HG03575 (cell line): Measurements from ENCODE around the gene SLC6A17.

Source experiments
- ATAC-seq: cut with Tn5 transposase; IDR thresholded peaks from one replicate; pipeline ENCODE4 v1.9.1; 2021; ENCODE audit not compliant: unreplicated experiment, insufficient number of reproducible peaks, low FRiP score; ENCODE audit errors: extremely low read depth

Gene SLC6A17

DNA sequence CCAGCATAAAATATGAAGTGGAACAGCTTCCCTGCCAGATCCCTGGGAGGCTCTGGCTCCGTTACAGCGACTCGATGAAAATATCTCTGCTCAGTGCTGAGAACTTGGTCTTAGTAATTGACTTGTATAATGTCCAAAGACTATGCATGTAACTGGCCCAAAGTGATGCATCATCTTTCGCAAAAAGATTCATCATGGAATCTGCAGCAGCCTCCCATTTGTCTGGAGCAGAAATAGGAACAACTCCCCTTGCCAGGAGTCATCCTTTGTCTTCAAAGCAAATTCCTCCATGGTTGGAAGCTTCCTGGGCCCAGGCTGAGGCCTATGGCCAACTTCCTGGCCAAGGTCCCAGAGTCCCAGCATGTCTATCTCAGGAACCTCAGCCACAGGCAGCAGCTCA is 16.9 kb upstream of the SLC6A17 start:
- ATAC-seq = no peak

- no peak for ATAC-seq
These were observed 16.2 kb upstream of the SLC6A17 start for GRCh38 chr1:110134050-110134595.

DNA sequence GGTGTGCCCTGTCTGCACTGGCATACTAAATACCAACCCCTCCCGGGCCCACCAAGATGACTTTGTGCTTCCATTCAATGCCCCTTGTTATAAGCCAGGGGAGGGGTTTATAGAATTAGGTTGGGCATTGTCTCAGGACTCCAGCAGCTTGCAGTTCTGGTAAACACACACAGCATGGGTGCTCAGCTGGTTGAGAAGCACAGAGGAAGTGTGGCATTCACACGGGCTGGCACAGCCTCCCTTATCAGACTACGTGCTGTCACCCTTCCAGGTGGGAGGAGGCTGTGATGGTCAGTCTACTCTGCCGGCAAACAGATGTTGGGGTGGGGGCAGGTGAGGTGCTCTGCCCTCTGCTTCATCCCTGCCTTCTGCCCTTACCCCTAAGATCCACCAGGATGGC is 15.0 kb upstream of the SLC6A17 start:
- ATAC-seq = no peak

GRCh38 chr1:110135666-110136065 is 14.6 kb upstream of the SLC6A17 start:
- no peak for ATAC-seq

DNA sequence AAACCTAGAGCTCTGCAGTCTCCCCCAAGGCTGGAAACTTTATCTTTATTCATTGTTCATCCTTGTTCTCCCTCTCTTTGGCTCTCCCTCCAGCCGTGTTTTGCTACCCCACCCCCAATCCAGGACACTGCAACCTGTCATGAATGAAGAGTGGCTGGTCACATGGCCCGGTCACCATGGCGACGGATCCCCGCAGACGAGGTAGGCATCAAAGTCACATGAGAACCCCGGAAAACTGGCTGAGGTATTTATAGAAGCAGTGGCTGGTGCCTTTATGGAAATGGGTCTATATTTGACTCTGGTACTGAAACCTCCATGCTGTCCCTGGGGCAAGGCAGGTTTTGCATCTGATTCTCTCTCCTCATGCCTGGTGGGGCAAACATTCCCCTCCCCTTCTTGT is 13.4 kb upstream of the SLC6A17 start:
- no peak for ATAC-seq

- ATAC-seq = no peak
These were observed 11.3 kb upstream of the SLC6A17 start for GRCh38 chr1:110138956-110139355.

DNA sequence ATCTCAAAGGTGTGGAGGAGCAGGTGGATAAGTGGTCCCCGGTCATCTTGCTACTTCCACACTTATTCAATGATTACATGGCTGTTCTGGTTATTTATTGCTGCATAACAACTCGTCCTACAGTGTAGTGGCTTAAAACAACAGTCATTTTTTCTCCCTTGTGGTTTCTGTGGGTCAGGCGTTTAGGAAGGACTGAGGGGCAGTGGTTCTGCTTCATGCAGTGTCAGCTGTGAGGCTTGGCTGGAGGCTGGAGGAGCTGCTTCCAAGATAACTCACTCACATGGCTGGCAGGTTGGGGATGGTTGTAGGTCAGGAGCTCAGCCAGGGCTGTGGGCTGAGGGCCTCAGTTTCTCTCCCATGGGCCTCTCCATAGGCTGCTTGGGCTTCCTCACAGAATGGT is 5.9 kb upstream of the SLC6A17 start:
- ATAC-seq = no peak

GRCh38 chr1:110148961-110149360 is 1.3 kb upstream of the SLC6A17 start:
- no peak for ATAC-seq

DNA sequence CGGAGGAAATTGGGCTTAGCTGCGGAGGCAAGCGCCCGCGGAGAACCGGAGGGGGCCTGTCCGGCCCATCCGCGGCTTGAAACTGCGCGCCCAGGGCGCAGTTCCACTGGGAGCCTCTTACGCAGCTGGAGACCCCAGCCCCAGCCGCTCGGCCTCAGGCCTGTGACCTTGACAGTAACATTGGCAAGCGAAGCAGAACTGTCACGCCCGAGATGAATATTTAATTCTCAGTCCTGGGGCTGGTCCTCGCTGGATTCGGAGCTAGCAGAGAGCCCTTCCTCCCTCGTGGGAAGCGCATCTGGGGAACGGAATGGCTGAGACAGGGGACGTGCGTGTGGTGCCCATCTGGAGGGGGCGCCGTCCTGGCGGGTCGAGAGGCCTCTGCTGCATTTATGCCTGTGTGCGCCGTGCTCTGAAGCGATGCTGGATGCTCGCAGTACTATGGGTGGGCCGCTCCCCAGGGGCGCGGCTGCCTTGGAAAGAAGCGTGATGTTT is 928 bp downstream of the SLC6A17 start:
- ATAC-seq = no peak

- ATAC-seq = no peak
These were observed 2.0 kb downstream of the SLC6A17 start for GRCh38 chr1:110152133-110152785.

GRCh38 chr1:110153407-110153950 is 3.2 kb downstream of the SLC6A17 start:
- no peak for ATAC-seq

GRCh38 chr1:110155878-110156522 is 5.7 kb downstream of the SLC6A17 start:
- no peak for ATAC-seq

GRCh38 chr1:110158261-110158660 is 8.0 kb downstream of the SLC6A17 start:
- ATAC-seq = no peak

GRCh38 chr1:110159168-110159567 is 8.9 kb downstream of the SLC6A17 start:
- no peak for ATAC-seq

DNA sequence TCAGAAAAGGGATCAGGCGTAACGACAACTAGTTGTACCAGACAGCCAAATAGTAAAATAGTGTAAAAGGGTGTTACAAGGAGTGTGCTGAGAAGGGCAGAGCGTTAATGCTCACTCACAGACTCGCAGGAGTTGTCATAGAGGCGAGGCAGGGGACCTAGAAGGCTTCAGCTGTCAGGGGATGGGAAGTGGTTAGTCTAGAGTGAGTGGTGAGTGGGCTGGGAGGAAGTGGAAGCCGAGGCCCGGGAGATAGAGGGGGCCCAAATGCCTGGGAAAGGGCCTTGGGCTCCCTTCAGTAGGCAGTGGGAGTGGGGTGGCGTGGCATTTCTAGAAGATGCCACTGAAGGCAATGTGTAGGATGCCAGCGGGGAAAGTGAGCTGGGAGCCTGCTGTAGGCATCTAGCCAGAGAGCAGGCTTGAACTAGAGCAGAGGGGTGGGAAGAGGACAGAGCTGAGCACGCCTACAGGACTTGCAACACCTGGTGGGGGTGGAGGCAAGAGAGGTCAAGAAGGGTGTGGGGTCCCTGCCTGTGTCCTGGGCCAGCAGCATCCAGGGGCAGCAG is 10.3 kb downstream of the SLC6A17 start:
- ATAC-seq = no peak

DNA sequence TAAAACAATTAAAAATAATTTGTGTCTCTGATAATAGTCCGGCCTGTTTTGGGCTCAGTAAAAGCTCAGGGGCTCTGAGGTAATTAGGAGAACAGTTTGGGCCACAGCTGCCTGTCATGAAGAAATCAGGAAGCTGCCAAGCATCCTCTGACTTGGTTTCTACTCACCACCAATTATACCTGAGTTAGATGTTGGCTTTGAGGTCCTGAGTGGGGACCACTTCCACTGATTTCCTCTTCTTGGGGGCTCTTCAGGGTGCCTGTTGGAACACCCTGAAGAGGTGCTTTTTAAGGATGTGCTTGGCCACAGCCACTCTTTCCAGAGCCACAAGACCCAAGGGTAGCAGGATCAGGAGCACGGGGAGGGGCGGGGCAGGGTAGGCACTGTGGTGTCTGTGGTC is 10.9 kb downstream of the SLC6A17 start:
- no peak for ATAC-seq

- no peak for ATAC-seq
These were observed 11.6 kb downstream of the SLC6A17 start for GRCh38 chr1:110161849-110162248.

- no peak for ATAC-seq
These were observed 13.3 kb downstream of the SLC6A17 start for GRCh38 chr1:110163591-110163990.

DNA sequence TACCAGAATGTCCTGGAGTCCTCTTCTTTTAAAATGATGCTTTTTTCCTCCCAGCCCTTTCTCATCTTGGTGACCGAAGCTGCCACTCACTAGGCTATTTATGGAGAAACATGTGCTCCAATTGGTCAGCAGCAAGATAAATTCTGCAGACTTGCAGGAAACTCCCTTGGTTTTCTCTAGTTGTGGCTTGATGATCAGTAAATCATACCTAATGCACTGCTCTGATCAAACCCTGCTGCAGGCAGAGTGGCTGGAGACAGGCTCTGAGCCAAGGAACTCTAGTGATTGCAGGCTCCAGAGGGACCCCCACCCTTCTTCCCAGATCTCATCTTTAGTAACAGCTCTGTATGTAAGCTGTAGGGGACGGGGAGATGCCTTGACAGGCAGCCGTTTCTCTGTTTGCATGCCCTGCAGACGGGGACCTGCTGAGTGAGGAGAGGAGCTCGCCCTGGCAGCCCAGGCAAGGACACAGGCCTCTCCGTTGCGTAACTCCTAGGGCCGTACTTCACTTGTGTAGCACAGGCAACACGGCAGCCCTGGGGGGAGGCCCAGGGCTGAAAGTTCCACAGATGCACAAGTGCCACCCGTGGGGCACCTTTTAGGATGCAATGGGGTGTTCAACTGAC is 14.5 kb downstream of the SLC6A17 start:
- no peak for ATAC-seq
